GM23338 (cell line): ENCODE measurements around the gene TOR2A. TPM values are rescaled to one million over a fixed set of nuclear protein-coding genes. Genes with fewer than 3 reads are reported as not detected.

Source experiments
- ATAC-seq: fragments of 200-7000 bp; cut with Tn5 transposase; 3 replicates; pipeline ENCODE4 v1.9.1; 2020
- DNase-seq: peaks from one replicate; pipeline ENCODE4 v3.0.0-alpha.2; 2015; ENCODE audit warnings: low spot score
- H2AFZ ChIP-seq: fragments of 200-600 bp; sonication (generic); 2 replicates; pipeline ENCODE4 v1.8.0; 2016; ENCODE audit warnings: antibody characterized with exemption, mild to moderate bottlenecking, moderate library complexity
- H3F3A ChIP-seq: fragments of 200-600 bp; sonication (generic); replicated peaks from 2 replicates; pipeline ENCODE4 v1.8.0; 2017; ENCODE audit warnings: antibody characterized with exemption, mixed run types, low read depth
- H3K27ac ChIP-seq: fragments of 200-600 bp; sonication (generic); 2 replicates; pipeline ENCODE4 v1.6.1; 2016; ENCODE audit warnings: low read depth
- H3K27me3 ChIP-seq: fragments of 200-600 bp; sonication (generic); 2 replicates; pipeline ENCODE4 v1.8.0; 2016; ENCODE audit warnings: mild to moderate bottlenecking, mixed run types, moderate library complexity; ENCODE audit not compliant: insufficient read depth
- H3K36me3 ChIP-seq: fragments of 200-600 bp; sonication (generic); 2 replicates; pipeline ENCODE4 v1.8.0; 2016; ENCODE audit warnings: mild to moderate bottlenecking; ENCODE audit not compliant: insufficient read depth
- H3K4me1 ChIP-seq: fragments of 200-600 bp; sonication (generic); 2 replicates; pipeline ENCODE4 v1.8.0; 2016; ENCODE audit warnings: mild to moderate bottlenecking, moderate library complexity; ENCODE audit not compliant: insufficient read depth
- H3K4me2 ChIP-seq: fragments of 200-600 bp; sonication (generic); 2 replicates; pipeline ENCODE4 v1.7.1; 2017; ENCODE audit warnings: mixed run types
- H3K4me3 ChIP-seq: fragments of 200-600 bp; sonication (generic); 2 replicates; pipeline ENCODE4 v1.6.1; 2016; ENCODE audit warnings: mixed run types
- H3K79me2 ChIP-seq: fragments of 200-600 bp; sonication (generic); replicated peaks from 2 replicates; pipeline ENCODE4 v1.8.0; 2017; ENCODE audit warnings: mild to moderate bottlenecking; ENCODE audit not compliant: insufficient read depth
- H3K9me2 ChIP-seq: fragments of 200-600 bp; sonication (generic); 2 replicates; pipeline ENCODE4 v1.8.0; 2017; ENCODE audit not compliant: insufficient read depth
- H4K20me1 ChIP-seq: fragments of 200-600 bp; sonication (generic); replicated peaks from 2 replicates; pipeline ENCODE4 v1.8.0; 2017; ENCODE audit warnings: mild to moderate bottlenecking; ENCODE audit not compliant: insufficient read depth
- H3K27ac Mint-ChIP-seq: 2 replicates; pipeline ENCODE4 v1.8.0; 2020; ENCODE audit warnings: inconsistent platforms, mild to moderate bottlenecking, moderate library complexity, mixed read lengths
- H3K27me3 Mint-ChIP-seq: 3 replicates; pipeline ENCODE4 v1.8.0; 2022; ENCODE audit warnings: low read depth, mild to moderate bottlenecking, moderate library complexity, mixed read lengths, inconsistent platforms; ENCODE audit not compliant: insufficient read depth, poor library complexity
- H3K36me3 Mint-ChIP-seq: 3 replicates; pipeline ENCODE4 v1.8.0; 2021; ENCODE audit warnings: low read depth, mild to moderate bottlenecking, inconsistent platforms, moderate library complexity, mixed read lengths
- H3K4me1 Mint-ChIP-seq: 3 replicates; pipeline ENCODE4 v1.8.0; 2020; ENCODE audit warnings: mild to moderate bottlenecking, inconsistent platforms, mixed read lengths
- H3K4me3 Mint-ChIP-seq: 3 replicates; pipeline ENCODE4 v1.8.0; 2021; ENCODE audit warnings: moderate library complexity, mild to moderate bottlenecking, inconsistent platforms, mixed read lengths
- H3K9me3 Mint-ChIP-seq: 3 replicates; pipeline ENCODE4 v1.8.0; 2020; ENCODE audit warnings: moderate library complexity, mild to moderate bottlenecking, inconsistent platforms, mixed read lengths
- CREB1 ChIP-seq: fragments of 250-450 bp; sonication (Bioruptor Pico); IDR thresholded peaks from 2 replicates; pipeline ENCODE4 v1.5.0; 2020; ENCODE audit warnings: low read depth, mild to moderate bottlenecking, moderate library complexity
- ETS1 ChIP-seq: IDR thresholded peaks from 2 replicates; pipeline ENCODE4 v1.6.1; 2016; ENCODE audit warnings: antibody characterized with exemption
- EZH2 ChIP-seq: fragments of 200-600 bp; sonication (generic); IDR thresholded peaks from one replicate; pipeline ENCODE4 v1.8.0; 2017; ENCODE audit warnings: antibody characterized with exemption, mild to moderate bottlenecking, low read depth; ENCODE audit not compliant: unreplicated experiment
- JUNB ChIP-seq: IDR thresholded peaks from one replicate; pipeline ENCODE4 v1.6.1; 2016; ENCODE audit warnings: antibody characterized with exemption; ENCODE audit not compliant: unreplicated experiment
- NANOG ChIP-seq: IDR thresholded peaks from 2 replicates; pipeline ENCODE4 v1.6.1; 2016; ENCODE audit warnings: antibody characterized with exemption, borderline replicate concordance
- POLR2AphosphoS5 ChIP-seq: IDR thresholded peaks from 2 replicates; pipeline ENCODE4 v1.6.1; 2016; ENCODE audit warnings: antibody characterized with exemption, low read depth
- REST ChIP-seq: IDR thresholded peaks from one replicate; pipeline ENCODE4 v1.6.1; 2018; ENCODE audit warnings: antibody characterized with exemption; ENCODE audit not compliant: unreplicated experiment
- STAT1 ChIP-seq: IDR thresholded peaks from one replicate; pipeline ENCODE4 v1.6.1; 2016; ENCODE audit warnings: antibody characterized with exemption; ENCODE audit not compliant: unreplicated experiment
- ZNF114 ChIP-seq: fragments of 250-450 bp; sonication (Bioruptor Pico); IDR thresholded peaks from 2 replicates; pipeline ENCODE4 v1.5.0; 2020; ENCODE audit warnings: mild to moderate bottlenecking, moderate library complexity
- ZNF331 ChIP-seq: fragments of 250-450 bp; sonication (Bioruptor Pico); IDR thresholded peaks from 2 replicates; pipeline ENCODE4 v1.5.0; 2020; ENCODE audit warnings: low read depth, mild to moderate bottlenecking, moderate library complexity
- ZNF462 ChIP-seq: fragments of 250-450 bp; sonication (Bioruptor Pico); IDR thresholded peaks from 2 replicates; pipeline ENCODE4 v1.5.0; 2020; ENCODE audit warnings: mild to moderate bottlenecking, moderate library complexity
- polyA plus RNA-seq: library from polyadenylated mRNA; unstranded; fragments of >200 nt; fragmentation: Nextera tagmentation; extraction: Ambion mirVana; gene quantifications from 2 replicates; pipeline ENCODE4 v1.2.1, GENCODE V29; 2016
- total RNA-seq: library from RNA; depleted of rRNA; stranded (reverse); fragments of >200 nt; shearing (Covaris generic); gene quantifications from 2 replicates; pipeline ENCODE4 v1.2.3, GENCODE V29; 2014

The TOR2A gene
- total and polyA plus RNA-seq, 2 experiments from 2014 or later: 14.4 to 23.5 TPM

GRCh38 chr9:127773981-127774380 lies 38.9 kb upstream of the TOR2A start (continued):
- TF ChIP-seq REST (no peak), EZH2 (no peak)

- no peak overlapping the region for H3K4me2 ChIP-seq
- H3K27ac ChIP-seq: no peak overlapping the region
- peaks cover 14% of the 10 kb centered on the region for H3K27me3 Mint-ChIP-seq
- H3K4me1 ChIP-seq: peaks cover 14% of the 10 kb centered on the region
- no peak overlapping the region for H3K27ac Mint-ChIP-seq
- H3K36me3 ChIP-seq: no peaks in the 10 kb centered on the region
- no peak for DNase-seq
- H4K20me1 ChIP-seq: no peaks in the 10 kb centered on the region
- no peak overlapping the region for H3K4me3 ChIP-seq
- no peaks in the 10 kb centered on the region; the same call in 2 of the 3 replicates for H3K36me3 Mint-ChIP-seq
- no peak overlapping the region for H2AFZ ChIP-seq
- peaks cover 33% of the 10 kb centered on the region for H3K4me1 Mint-ChIP-seq
- no peaks in the 10 kb centered on the region for H3K27me3 ChIP-seq
- no peak for ATAC-seq
- peaks cover 2% of the 10 kb centered on the region; the same call in 1 of the 3 replicates for H3K9me3 Mint-ChIP-seq
- no peaks in the 10 kb centered on the region for H3K9me2 ChIP-seq
- H3F3A ChIP-seq: peaks cover 7% of the 10 kb centered on the region; the same call in 1 of the 2 replicates
- no peaks in the 10 kb centered on the region for H3K79me2 ChIP-seq
- no peak overlapping the region for H3K4me3 Mint-ChIP-seq
- TF ChIP-seq STAT1 (no peak), POLR2AphosphoS5 (no peak), ZNF114 (CRISPR knock-in tag) (no peak), CREB1 (CRISPR knock-in tag) (no peak), REST (no peak), ETS1 (no peak), ZNF462 (no peak), JUNB (no peak), EZH2 (no peak), NANOG (no peak), ZNF331 (CRISPR knock-in tag) (no peak)
These were observed 38.2 kb upstream of the TOR2A start for GRCh38 chr9:127773272-127773671.
